ENCODE results near the gene WNT2B.

GRCh38 chr1:112502826-112503225, 5.9 kb upstream of the WNT2B start:
- TF ChIP-seq CTCF (tag by site-specific recombination; IDR thresholded peaks at IDR 0.05) (no peak), KLF9 (tag by site-specific recombination; IDR thresholded peaks at IDR 0.05; ENCODE audit: low read depth) (no peak), REST (tag by site-specific recombination; IDR thresholded peaks at IDR 0.05) (no peak), ZNF248 (tag by site-specific recombination; IDR thresholded peaks at IDR 0.05) (no peak), ZNF776 (tag by site-specific recombination; IDR thresholded peaks at IDR 0.05; ENCODE audit: borderline replicate concordance) (no peak), ZEB2 (tag by site-specific recombination; IDR thresholded peaks at IDR 0.05) (no peak), SP2 (tag by site-specific recombination; IDR thresholded peaks at IDR 0.05) (no peak), ZBTB17 (tag by site-specific recombination; IDR thresholded peaks at IDR 0.05) (no peak), YY1 (tag by site-specific recombination; IDR thresholded peaks at IDR 0.05) (no peak), ZNF510 (tag by site-specific recombination; IDR thresholded peaks at IDR 0.05; ENCODE audit: insufficient replicate concordance) (no peak), ZBTB26 (tag by site-specific recombination; optimal IDR thresholded peaks at IDR 0.05) (no peak), ZNF324 (tag by site-specific recombination; IDR thresholded peaks at IDR 0.05) (no peak)
